Fibroblast of skin of right biceps (primary cell): Measurements from ENCODE around the gene HPX.
A peak's percentile ranks its signal among the peaks of the same experiment; 100 is the strongest.
"Not testable (repeated sequence)": the region's sequence is repeated elsewhere in the genome, so short reads cannot be mapped to it uniquely, and the experiment has no call there.

Experiments used
- DNase-seq: peaks from one replicate; pipeline ENCODE4 v3.0.0-alpha.2; 2013

The HPX gene

GRCh38 chr11:6413791-6414201 is 27.0 kb downstream of the HPX start:
- peak; percentile 56 for DNase-seq

GRCh38 chr11:6411594-6412031 is 29.2 kb downstream of the HPX start:
- DNase-seq, result no peak

GRCh38 chr11:6410695-6411430 is 29.9 kb downstream of the HPX start:
- DNase-seq, result no peak

GRCh38 chr11:6406370-6406769 is 34.4 kb downstream of the HPX start:
- DNase-seq, result no peak

GRCh38 chr11:6405846-6406245 is 34.9 kb downstream of the HPX start:
- no peak for DNase-seq

- peak; percentile 17 for DNase-seq
Measured at GRCh38 chr11:6405052-6405667, 35.6 kb downstream of the HPX start.

GRCh38 chr11:6404342-6405051 is 36.3 kb downstream of the HPX start:
- peak; percentile 80 for DNase-seq

- DNase-seq, result no peak
Measured at GRCh38 chr11:6403539-6403938, 37.2 kb downstream of the HPX start.

- peak; percentile 48 for DNase-seq
Measured at GRCh38 chr11:6402561-6402981, 38.2 kb downstream of the HPX start.

GRCh38 chr11:6402061-6402470 is 38.7 kb downstream of the HPX start:
- DNase-seq, result no peak

- no peak for DNase-seq
Measured at GRCh38 chr11:6401464-6401863, 39.3 kb downstream of the HPX start.

- DNase-seq, result no peak
Measured at GRCh38 chr11:6400431-6401345, 40.1 kb downstream of the HPX start.

GRCh38 chr11:6397636-6398035 is 43.2 kb downstream of the HPX start:
- DNase-seq, result peak; percentile 38

- no peak for DNase-seq
Measured at GRCh38 chr11:6397156-6397555, 43.6 kb downstream of the HPX start.

GRCh38 chr11:6395470-6396060 is 45.2 kb downstream of the HPX start:
- DNase-seq, result no peak

GRCh38 chr11:6393989-6394670 is 46.7 kb downstream of the HPX start:
- no peak for DNase-seq

GRCh38 chr11:6392251-6392650 is 48.5 kb downstream of the HPX start:
- not testable (repeated sequence) for DNase-seq

GRCh38 chr11:6391537-6392134 is 49.2 kb downstream of the HPX start:
- DNase-seq, result no peak

GRCh38 chr11:6390718-6391469 is 49.9 kb downstream of the HPX start:
- no peak for DNase-seq

- DNase-seq, result peak; percentile 86
Measured at GRCh38 chr11:6389905-6390717, 50.7 kb downstream of the HPX start, which contains the start of gene SMPD1. TSS of gene SMPD1 (plus strand) at chr11:6390474. CDS start at chr11:6390599, 125 bp downstream.
